Liver (tissue), 9 donors: Measurements from ENCODE around the gene DNAJC5. TPM values are rescaled to one million over a fixed set of nuclear protein-coding genes. Genes with fewer than 3 reads are reported as not detected.

ENCODE experiments used
- DNase-seq: peaks from one replicate; pipeline ENCODE4 v3.0.0-alpha.2; 2017; ENCODE audit warnings: low spot score
- H3K27ac ChIP-seq, 2 donors: one replicate each; pipeline ENCODE4 v1.7.0; 2013; ENCODE audit warnings: inconsistent platforms in 2 of 2, low read length in 2 of 2, control low read depth in 1 of 2, low read depth in 1 of 2, mild to moderate bottlenecking in 1 of 2
- H3K27me3 ChIP-seq, 4 donors: one replicate each; pipeline versions ENCODE4 v1.6.1 to v1.7.0; 2013; ENCODE audit warnings: low read length in 3 of 4, inconsistent platforms in 1 of 4, mild to moderate bottlenecking in 1 of 4, moderate library complexity in 1 of 4; ENCODE audit not compliant: control insufficient read depth in 4 of 4, insufficient read depth in 4 of 4
- H3K36me3 ChIP-seq, 4 donors: one replicate each; pipeline versions ENCODE4 v1.6.1 to v1.7.0; 2013; ENCODE audit warnings: low read length in 3 of 4, mild to moderate bottlenecking in 3 of 4, low read depth in 1 of 4, moderate library complexity in 1 of 4; ENCODE audit not compliant: control insufficient read depth in 4 of 4, insufficient read depth in 3 of 4
- H3K4me1 ChIP-seq, 4 donors: one replicate each; pipeline versions ENCODE4 v1.6.1 to v1.7.0; 2013; ENCODE audit warnings: low read length in 3 of 4, mild to moderate bottlenecking in 3 of 4, moderate library complexity in 1 of 4; ENCODE audit not compliant: control insufficient read depth in 4 of 4, insufficient read depth in 4 of 4
- H3K4me3 ChIP-seq, 3 donors: one replicate each; pipeline versions ENCODE4 v1.6.1 to v1.7.0; 2013; ENCODE audit warnings: low read length in 3 of 3, control low read depth in 1 of 3, low read depth in 1 of 3, mild to moderate bottlenecking in 1 of 3
- H3K9ac ChIP-seq, 2 donors: one replicate each; pipeline ENCODE4 v1.7.0; 2013; ENCODE audit warnings: low read length in 2 of 2, mild to moderate bottlenecking in 2 of 2, moderate library complexity in 2 of 2, control low read depth in 1 of 2, low read depth in 1 of 2
- H3K9me3 ChIP-seq, 4 donors: one replicate each; pipeline versions ENCODE4 v1.6.1 to v1.7.0; 2013; ENCODE audit warnings: low read length in 3 of 4; ENCODE audit not compliant: control insufficient read depth in 4 of 4
- GABPA ChIP-seq, 2 donors: IDR thresholded peaks in 1 of 2; conservative IDR thresholded peaks in 1 of 2; 2 replicates each; pipeline ENCODE4 v1.6.1; 2016; ENCODE audit warnings: antibody characterized with exemption in 2 of 2, mild to moderate bottlenecking in 1 of 2, moderate library complexity in 1 of 2
- HNF4A ChIP-seq, 2 donors: conservative IDR thresholded peaks; 2 replicates each; pipeline ENCODE4 v1.6.1; 2016; ENCODE audit warnings: antibody characterized with exemption in 2 of 2, mild to moderate bottlenecking in 2 of 2
- HNF4G ChIP-seq: IDR thresholded peaks from 2 replicates; pipeline ENCODE4 v1.6.1; 2016; ENCODE audit warnings: antibody characterized with exemption
- JUND ChIP-seq, 2 donors: IDR thresholded peaks; 2 replicates each; pipeline ENCODE4 v1.6.1; 2016; ENCODE audit warnings: antibody characterized with exemption in 2 of 2
- NR2F2 ChIP-seq: IDR thresholded peaks from 2 replicates; pipeline ENCODE4 v1.6.1; 2016; ENCODE audit warnings: antibody characterized with exemption
- RAD21 ChIP-seq, 2 donors: IDR thresholded peaks; 2 replicates each; pipeline ENCODE4 v1.6.1; 2016; ENCODE audit warnings: antibody characterized with exemption in 2 of 2, mild to moderate bottlenecking in 2 of 2
- RXRA ChIP-seq, 2 donors: IDR thresholded peaks; 2 replicates each; pipeline ENCODE4 v1.6.1; 2017 to 2018; ENCODE audit warnings: antibody characterized with exemption in 2 of 2, mild to moderate bottlenecking in 1 of 2
- SP1 ChIP-seq: IDR thresholded peaks from 2 replicates; pipeline ENCODE4 v1.6.1; 2018; ENCODE audit warnings: antibody characterized with exemption, mild to moderate bottlenecking
- TAF1 ChIP-seq: conservative IDR thresholded peaks from 2 replicates; pipeline ENCODE4 v1.6.1; 2016; ENCODE audit warnings: antibody characterized with exemption, mild to moderate bottlenecking
- YY1 ChIP-seq: IDR thresholded peaks from 2 replicates; pipeline ENCODE4 v1.6.1; 2016; ENCODE audit warnings: antibody characterized with exemption, mild to moderate bottlenecking
- WGBS: extraction: QIAGEN DNeasy Blood & Tissue Kit; methylation state at CpG from one replicate; pipeline ENCODE4 v1.1.7; 2013; 5-methylcytosine and 5-hydroxymethylcytosine counted together
- polyA plus RNA-seq, 2 donors: library from polyadenylated mRNA; stranded (reverse) in 1 of 2; unstranded in 1 of 2; fragments of 200-250 nt in 1 of 2; fragments of >200 nt in 1 of 2; fragmentation: Nextera tagmentation in 1 of 2; extraction: Ambion mirVana in 1 of 2; gene quantifications; one replicate each; pipeline versions ENCODE4 v1.2.1 to v1.2.3, GENCODE V29; 2013 to 2015
- total RNA-seq, 2 donors: library from RNA; depleted of rRNA; stranded (reverse); fragments of >200 nt; gene quantifications; one replicate each; pipeline ENCODE4 v1.2.3, GENCODE V29; 2014
- TF ChIP-seq, protein P1 (sequence below): IDR thresholded peaks from 2 replicates; pipeline ENCODE4 v1.6.1; 2016; ENCODE audit warnings: antibody characterized with exemption
- TF ChIP-seq, protein P2 (sequence below): IDR thresholded peaks from 2 replicates; pipeline ENCODE4 v1.6.1; 2016; ENCODE audit warnings: antibody characterized with exemption, mild to moderate bottlenecking
- TF ChIP-seq, protein P3 (sequence below): fragments of 150-350 bp; IDR thresholded peaks from 2 replicates; pipeline ENCODE4 v1.5.1; 2017; ENCODE audit warnings: improper control_type of control experiment, low read depth, low read length; ENCODE audit not compliant: missing input control
- TF ChIP-seq, protein P4 (sequence below): IDR thresholded peaks from 2 replicates; pipeline ENCODE4 v1.6.1; 2016; ENCODE audit warnings: antibody characterized with exemption
- donor health status: healthy.
- donor health status: healthy.
- donor health status: healthy.
- donor health status: healthy.
- donor health status: healthy.

DNAJC5 gene
- total and polyA plus RNA-seq, 4 donors, result 8.2 to 28.6 (median 18.7) TPM

DNA sequence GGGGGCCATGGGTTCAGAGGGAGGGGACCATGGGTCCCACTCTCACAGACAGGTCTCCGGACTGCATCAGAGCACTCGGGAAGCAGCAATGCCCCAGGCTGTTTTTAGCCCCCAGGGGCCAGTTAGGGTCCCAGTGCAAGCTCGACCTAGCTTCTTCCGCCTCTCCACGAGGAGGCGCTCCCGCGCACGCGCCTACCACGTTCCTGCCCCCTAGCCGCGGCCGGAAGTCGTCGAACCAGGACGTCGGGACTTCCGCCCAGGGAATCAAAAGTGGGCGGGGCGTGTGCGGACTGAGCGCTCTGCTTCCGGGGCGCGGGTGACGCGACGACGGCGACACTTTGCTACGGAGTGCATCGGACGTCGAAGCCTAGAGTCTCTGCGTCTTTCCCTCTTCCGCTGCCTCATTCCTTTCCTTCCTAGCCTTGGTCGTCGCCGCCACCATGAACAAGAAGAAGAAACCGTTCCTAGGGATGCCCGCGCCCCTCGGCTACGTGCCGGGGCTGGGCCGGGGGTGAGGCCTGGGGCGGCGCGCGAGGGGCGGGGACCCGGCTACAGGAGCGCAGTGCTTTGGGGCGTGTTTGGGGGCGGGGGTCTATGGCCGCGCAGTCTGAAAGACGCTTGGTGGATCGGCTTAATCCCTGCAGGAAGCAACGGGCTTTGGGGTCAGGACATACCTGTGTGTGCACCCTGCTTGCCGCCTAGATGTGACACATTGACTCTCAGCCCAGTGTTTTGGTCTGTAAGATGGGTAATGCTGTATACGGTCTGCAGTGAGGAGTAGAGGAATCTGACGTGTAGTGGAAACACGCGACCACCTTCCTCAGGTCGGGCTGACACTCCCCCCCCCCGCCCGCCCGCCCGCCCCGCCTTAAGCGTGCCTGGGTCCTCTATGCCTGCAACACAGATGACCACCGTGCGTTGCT is 86.1 kb downstream of the DNAJC5 start, which contains the start of gene PRPF6:
Gene PRPF6, plus strand, starts transcription at position 327 of the 923 bp plus-strand sequence. Its CDS starts 114 bp downstream, at position 441.
- no peaks in the 10 kb centered on the region for H3K27me3 ChIP-seq
- DNase-seq, result peak; percentile 92
- peak within 1 kb of the TSS; percentile 60 to 69 for H3K27ac ChIP-seq
- peak within 1 kb of the TSS; percentile 6 to 75 for H3K9ac ChIP-seq
- no peak for TF ChIP-seq JUND (IDR thresholded peaks at IDR 0.05)
- TF ChIP-seq, protein P1, sequence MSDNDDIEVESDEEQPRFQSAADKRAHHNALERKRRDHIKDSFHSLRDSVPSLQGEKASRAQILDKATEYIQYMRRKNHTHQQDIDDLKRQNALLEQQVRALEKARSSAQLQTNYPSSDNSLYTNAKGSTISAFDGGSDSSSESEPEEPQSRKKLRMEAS, result peak; percentile 86
- peak; percentile 96 to 100 for TF ChIP-seq GABPA (IDR thresholded peaks at IDR 0.05 in 1 of 2, conservative IDR thresholded peaks at IDR 0.05 in 1 of 2)
- TF ChIP-seq RAD21 (IDR thresholded peaks at IDR 0.05), result peak; percentile 62 to 68
- TF ChIP-seq RXRA (IDR thresholded peaks at IDR 0.05), result peak; percentile 36 to 52
- no peak for TF ChIP-seq TAF1
- peak in 1 of 2 donors; percentile 18 for TF ChIP-seq HNF4A (conservative IDR thresholded peaks at IDR 0.05)
- TF ChIP-seq, protein P2, sequence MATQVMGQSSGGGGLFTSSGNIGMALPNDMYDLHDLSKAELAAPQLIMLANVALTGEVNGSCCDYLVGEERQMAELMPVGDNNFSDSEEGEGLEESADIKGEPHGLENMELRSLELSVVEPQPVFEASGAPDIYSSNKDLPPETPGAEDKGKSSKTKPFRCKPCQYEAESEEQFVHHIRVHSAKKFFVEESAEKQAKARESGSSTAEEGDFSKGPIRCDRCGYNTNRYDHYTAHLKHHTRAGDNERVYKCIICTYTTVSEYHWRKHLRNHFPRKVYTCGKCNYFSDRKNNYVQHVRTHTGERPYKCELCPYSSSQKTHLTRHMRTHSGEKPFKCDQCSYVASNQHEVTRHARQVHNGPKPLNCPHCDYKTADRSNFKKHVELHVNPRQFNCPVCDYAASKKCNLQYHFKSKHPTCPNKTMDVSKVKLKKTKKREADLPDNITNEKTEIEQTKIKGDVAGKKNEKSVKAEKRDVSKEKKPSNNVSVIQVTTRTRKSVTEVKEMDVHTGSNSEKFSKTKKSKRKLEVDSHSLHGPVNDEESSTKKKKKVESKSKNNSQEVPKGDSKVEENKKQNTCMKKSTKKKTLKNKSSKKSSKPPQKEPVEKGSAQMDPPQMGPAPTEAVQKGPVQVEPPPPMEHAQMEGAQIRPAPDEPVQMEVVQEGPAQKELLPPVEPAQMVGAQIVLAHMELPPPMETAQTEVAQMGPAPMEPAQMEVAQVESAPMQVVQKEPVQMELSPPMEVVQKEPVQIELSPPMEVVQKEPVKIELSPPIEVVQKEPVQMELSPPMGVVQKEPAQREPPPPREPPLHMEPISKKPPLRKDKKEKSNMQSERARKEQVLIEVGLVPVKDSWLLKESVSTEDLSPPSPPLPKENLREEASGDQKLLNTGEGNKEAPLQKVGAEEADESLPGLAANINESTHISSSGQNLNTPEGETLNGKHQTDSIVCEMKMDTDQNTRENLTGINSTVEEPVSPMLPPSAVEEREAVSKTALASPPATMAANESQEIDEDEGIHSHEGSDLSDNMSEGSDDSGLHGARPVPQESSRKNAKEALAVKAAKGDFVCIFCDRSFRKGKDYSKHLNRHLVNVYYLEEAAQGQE, result no peak
- TF ChIP-seq NR2F2, result no peak
- TF ChIP-seq SP1, result peak; percentile 70
- peak; percentile 49 for TF ChIP-seq YY1
- TF ChIP-seq, protein P3, sequence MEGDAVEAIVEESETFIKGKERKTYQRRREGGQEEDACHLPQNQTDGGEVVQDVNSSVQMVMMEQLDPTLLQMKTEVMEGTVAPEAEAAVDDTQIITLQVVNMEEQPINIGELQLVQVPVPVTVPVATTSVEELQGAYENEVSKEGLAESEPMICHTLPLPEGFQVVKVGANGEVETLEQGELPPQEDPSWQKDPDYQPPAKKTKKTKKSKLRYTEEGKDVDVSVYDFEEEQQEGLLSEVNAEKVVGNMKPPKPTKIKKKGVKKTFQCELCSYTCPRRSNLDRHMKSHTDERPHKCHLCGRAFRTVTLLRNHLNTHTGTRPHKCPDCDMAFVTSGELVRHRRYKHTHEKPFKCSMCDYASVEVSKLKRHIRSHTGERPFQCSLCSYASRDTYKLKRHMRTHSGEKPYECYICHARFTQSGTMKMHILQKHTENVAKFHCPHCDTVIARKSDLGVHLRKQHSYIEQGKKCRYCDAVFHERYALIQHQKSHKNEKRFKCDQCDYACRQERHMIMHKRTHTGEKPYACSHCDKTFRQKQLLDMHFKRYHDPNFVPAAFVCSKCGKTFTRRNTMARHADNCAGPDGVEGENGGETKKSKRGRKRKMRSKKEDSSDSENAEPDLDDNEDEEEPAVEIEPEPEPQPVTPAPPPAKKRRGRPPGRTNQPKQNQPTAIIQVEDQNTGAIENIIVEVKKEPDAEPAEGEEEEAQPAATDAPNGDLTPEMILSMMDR, result peak; percentile 64
- H3K36me3 ChIP-seq, result peaks cover 5 to 21% (median 17%) of the 10 kb centered on the region in 4 donors
- H3K4me3 ChIP-seq, result peak within 1 kb of the TSS; percentile 86 to 96 (median 91)
- no peaks in the 10 kb centered on the region for H3K9me3 ChIP-seq
- peaks cover 12 to 48% (median 29%) of the 10 kb centered on the region in 4 donors for H3K4me1 ChIP-seq
- 1% methylated on average over 75 of the region's 75 CpGs for WGBS

DNA sequence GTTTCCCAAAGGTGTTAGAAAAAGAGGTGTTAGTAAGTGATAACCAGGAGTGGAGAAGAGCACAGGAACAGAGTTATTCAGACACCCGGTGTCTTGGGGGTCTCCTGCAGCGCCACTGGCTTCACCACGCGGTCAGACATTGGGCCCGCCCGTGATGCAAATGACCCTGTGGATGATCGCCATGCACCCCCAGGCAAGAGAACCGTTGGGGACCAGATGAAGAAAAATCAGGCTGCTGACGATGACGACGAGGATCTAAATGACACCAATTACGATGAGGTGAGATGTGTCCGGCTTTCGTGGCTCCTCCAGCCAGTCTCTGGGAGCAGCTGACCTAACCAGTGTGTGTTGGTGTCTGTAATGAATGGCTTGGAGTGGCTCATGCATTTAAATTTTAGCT is 88.0 kb downstream of the DNAJC5 start:
- TF ChIP-seq, protein P1, result no peak
- TF ChIP-seq TAF1 (no peak), RXRA (IDR thresholded peaks at IDR 0.05) (no peak), GABPA (IDR thresholded peaks at IDR 0.05 in 1 of 2, conservative IDR thresholded peaks at IDR 0.05 in 1 of 2) (no peak), JUND (IDR thresholded peaks at IDR 0.05) (no peak), YY1 (no peak), RAD21 (IDR thresholded peaks at IDR 0.05) (no peak), HNF4G (no peak), HNF4A (conservative IDR thresholded peaks at IDR 0.05) (no peak)
- TF ChIP-seq, protein P4, sequence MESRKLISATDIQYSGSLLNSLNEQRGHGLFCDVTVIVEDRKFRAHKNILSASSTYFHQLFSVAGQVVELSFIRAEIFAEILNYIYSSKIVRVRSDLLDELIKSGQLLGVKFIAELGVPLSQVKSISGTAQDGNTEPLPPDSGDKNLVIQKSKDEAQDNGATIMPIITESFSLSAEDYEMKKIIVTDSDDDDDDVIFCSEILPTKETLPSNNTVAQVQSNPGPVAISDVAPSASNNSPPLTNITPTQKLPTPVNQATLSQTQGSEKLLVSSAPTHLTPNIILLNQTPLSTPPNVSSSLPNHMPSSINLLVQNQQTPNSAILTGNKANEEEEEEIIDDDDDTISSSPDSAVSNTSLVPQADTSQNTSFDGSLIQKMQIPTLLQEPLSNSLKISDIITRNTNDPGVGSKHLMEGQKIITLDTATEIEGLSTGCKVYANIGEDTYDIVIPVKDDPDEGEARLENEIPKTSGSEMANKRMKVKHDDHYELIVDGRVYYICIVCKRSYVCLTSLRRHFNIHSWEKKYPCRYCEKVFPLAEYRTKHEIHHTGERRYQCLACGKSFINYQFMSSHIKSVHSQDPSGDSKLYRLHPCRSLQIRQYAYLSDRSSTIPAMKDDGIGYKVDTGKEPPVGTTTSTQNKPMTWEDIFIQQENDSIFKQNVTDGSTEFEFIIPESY, result no peak

More for the DNA sequence above, 88.0 kb downstream of the DNAJC5 start:
- Histone ChIP-seq H3K9me3 (no peaks in the 10 kb centered on the region), H3K36me3 (peaks cover 7 to 28% (median 18%) of the 10 kb centered on the region in 4 donors), H3K4me3 (no peak overlapping the region), H3K9ac (no peak overlapping the region), H3K4me1 (peaks cover 12 to 40% (median 26%) of the 10 kb centered on the region in 4 donors), H3K27me3 (no peaks in the 10 kb centered on the region), H3K27ac (no peak overlapping the region)
- DNase-seq, result no peak
- WGBS, result 93% methylated on average over 14 of the region's 14 CpGs
